ENCODE data around the gene MICALL2.

DNA sequence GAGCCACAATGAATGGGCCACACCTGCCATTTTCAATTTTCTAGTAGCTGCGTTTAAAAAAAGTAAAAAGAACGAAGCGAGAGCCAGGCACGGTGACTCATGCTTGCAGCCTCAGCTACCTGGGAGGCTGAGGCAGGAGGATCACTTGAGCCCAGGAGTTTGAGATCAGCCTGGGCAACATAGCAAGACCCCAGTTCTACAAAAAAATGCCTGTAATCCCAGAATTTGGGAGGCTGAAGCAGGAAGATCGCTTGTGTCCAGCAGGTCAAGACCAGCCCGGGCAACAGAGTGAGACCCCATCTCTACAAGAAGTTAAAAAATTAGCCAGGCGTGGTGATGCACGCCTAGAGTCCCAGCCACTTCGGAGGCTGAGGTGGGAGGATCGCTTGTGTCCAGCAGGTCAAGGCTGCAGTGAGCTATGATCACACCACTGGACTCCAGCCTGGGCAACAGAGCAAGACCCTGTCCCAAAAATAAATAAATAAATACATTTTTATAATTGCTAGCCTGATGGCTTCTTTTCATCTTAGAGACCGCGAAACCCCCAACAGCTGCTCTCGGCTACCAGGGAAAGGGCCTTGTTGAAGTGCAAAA, 32.1 kb downstream of the MICALL2 start:
- TF ChIP-seq CTCF (IDR thresholded peaks at IDR 0.05) (no peak), POLR2A (IDR thresholded peaks at IDR 0.05) (no peak)

Data from Peyer's patch (tissue), 4 donors.